WERI-Rb-1 (cell line): Measurements from ENCODE around the gene SIM2.

Experiments
- DNase-seq: peaks from one replicate; pipeline ENCODE4 v3.0.0-alpha.2; 2020
- H3K27ac ChIP-seq: fragments of 250-450 bp; sonication (Bioruptor Pico); 2 replicates; pipeline ENCODE4 v1.5.1; 2020; ENCODE audit warnings: mild to moderate bottlenecking, moderate library complexity
- H3K27me3 ChIP-seq: fragments of 250-450 bp; sonication (Bioruptor Pico); 2 replicates; pipeline ENCODE4 v1.5.1; 2021; ENCODE audit warnings: mild to moderate bottlenecking, low read depth, moderate library complexity; ENCODE audit not compliant: insufficient read depth, severe bottlenecking
- H3K36me3 ChIP-seq: fragments of 250-450 bp; sonication (Bioruptor Pico); 2 replicates; pipeline ENCODE4 v1.5.1; 2020; ENCODE audit warnings: mild to moderate bottlenecking, moderate library complexity
- H3K4me3 ChIP-seq: 2 replicates; pipeline ENCODE4 v1.5.1; 2011; ENCODE audit warnings: low read depth, mild to moderate bottlenecking, control low read depth, low read length
- H3K9me3 ChIP-seq: fragments of 250-450 bp; sonication (Bioruptor Pico); 2 replicates; pipeline ENCODE4 v1.5.1; 2021; ENCODE audit warnings: mild to moderate bottlenecking, moderate library complexity; ENCODE audit not compliant: severe bottlenecking
- TF ChIP-seq, protein P1 (sequence below): IDR thresholded peaks from 2 replicates; pipeline ENCODE4 v1.5.1; 2011; ENCODE audit warnings: low read depth, mild to moderate bottlenecking, control low read depth, inconsistent platforms, low read length

Gene SIM2

DNA sequence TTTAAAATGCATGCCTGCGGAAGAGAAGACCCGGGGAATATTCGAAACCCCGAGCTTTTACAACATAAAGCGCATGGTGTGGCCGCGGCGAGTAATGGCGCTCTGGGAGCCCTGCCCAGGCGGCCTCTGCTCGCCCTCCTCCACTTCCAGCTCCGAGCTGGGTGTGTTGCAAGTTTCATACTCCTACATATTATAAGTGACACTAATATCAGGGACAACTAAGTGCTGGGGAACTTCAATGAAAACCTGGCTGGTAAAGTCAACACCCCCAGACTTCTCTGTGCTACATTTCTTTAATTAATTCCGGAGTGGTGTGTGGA is 11.8 kb downstream of the SIM2 start:
- Histone ChIP-seq H3K36me3 (no peaks in the 10 kb centered on the region), H3K27ac (no peak overlapping the region), H3K4me3 (no peak overlapping the region), H3K27me3 (peaks cover 51% of the 10 kb centered on the region), H3K9me3 (no peaks in the 10 kb centered on the region)
- TF ChIP-seq, protein P1, sequence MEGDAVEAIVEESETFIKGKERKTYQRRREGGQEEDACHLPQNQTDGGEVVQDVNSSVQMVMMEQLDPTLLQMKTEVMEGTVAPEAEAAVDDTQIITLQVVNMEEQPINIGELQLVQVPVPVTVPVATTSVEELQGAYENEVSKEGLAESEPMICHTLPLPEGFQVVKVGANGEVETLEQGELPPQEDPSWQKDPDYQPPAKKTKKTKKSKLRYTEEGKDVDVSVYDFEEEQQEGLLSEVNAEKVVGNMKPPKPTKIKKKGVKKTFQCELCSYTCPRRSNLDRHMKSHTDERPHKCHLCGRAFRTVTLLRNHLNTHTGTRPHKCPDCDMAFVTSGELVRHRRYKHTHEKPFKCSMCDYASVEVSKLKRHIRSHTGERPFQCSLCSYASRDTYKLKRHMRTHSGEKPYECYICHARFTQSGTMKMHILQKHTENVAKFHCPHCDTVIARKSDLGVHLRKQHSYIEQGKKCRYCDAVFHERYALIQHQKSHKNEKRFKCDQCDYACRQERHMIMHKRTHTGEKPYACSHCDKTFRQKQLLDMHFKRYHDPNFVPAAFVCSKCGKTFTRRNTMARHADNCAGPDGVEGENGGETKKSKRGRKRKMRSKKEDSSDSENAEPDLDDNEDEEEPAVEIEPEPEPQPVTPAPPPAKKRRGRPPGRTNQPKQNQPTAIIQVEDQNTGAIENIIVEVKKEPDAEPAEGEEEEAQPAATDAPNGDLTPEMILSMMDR = no peak
- DNase-seq = no peak

DNA sequence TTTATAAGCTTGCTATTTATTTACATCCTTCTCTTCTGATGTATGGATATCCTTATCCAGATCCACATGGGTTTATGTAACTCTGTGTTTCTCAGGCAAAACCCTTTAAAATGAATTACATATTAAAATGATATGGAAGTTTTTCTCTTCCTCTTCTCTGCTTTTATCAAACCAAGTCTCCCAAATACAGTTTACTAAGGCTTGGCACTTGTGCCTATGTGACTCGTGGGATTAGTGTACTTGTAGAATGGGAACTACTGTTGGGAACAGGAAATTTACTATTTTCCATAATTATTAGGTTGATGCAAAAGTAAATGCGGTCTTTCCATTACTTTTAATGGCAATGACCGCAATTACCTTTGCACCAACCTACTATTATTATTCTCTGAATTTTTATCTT is 14.8 kb downstream of the SIM2 start:
- Histone ChIP-seq H3K27me3 (peaks cover 20% of the 10 kb centered on the region), H3K36me3 (no peaks in the 10 kb centered on the region), H3K4me3 (no peak overlapping the region), H3K9me3 (no peaks in the 10 kb centered on the region), H3K27ac (no peak overlapping the region)
- TF ChIP-seq, protein P1 = no peak
- DNase-seq = no peak

DNA sequence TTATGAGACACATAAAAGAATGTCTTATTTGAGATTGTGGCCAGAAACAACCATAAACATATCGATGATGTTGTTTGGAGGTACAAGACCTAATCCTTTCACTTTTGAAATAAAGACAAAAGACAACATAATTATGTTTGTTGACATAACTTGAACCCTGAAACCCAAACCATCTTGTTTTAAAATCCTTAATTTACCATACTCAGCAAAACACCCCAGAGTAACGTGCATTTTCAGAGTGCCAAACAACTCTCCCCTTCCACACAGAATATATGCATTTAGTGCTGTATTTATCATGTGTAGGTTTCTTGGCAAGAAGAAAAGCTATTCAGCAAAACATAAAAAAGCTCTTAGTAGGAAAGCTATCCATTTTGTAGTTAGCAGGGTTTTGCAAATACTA is 17.5 kb downstream of the SIM2 start:
- no peak for DNase-seq
- Histone ChIP-seq H3K4me3 (no peak overlapping the region), H3K27ac (no peak overlapping the region), H3K36me3 (no peaks in the 10 kb centered on the region), H3K9me3 (no peaks in the 10 kb centered on the region), H3K27me3 (no peaks in the 10 kb centered on the region)
- TF ChIP-seq, protein P1 = no peak

DNA sequence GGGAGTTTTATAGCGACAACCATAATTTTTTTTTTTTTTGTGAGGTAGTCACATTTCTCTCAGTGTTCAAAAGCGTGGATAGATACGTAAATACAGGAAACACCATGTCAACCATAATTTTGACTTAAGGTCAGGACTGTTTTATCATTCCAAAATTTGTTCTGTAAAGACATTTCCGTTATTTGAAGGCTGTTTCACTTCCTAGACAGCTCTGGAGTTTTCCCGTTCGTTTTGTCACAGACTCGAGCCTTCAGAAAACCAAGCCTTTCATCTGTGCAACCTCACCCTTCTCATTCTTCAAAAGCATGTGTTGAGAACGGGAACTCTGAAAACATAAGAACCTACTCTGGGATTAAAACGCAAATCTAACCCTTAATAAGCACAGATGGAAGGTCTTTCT is 17.9 kb downstream of the SIM2 start:
- Histone ChIP-seq H3K27ac (no peak overlapping the region), H3K4me3 (no peak overlapping the region), H3K36me3 (no peaks in the 10 kb centered on the region), H3K9me3 (no peaks in the 10 kb centered on the region), H3K27me3 (no peaks in the 10 kb centered on the region)
- no peak for DNase-seq
- TF ChIP-seq, protein P1 = no peak

DNA sequence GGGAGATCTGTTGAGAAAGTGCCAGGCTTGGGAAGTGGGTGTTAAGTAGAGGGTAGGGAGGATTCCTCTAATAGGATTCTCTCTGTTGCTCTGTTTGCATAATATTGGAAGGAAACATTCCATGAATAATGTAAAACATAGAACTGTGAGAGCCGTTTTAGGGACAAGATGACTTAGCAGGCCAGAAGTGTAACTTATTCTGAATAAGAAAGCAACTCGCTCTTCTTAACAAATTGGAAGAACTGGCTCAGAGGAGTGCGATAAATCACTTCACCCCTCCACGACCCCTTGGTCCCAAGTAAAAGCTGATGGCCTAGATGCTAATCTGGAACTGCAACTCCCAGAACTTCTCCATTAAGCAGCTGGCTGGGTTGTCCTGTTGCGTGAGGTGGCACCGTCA is 19.1 kb downstream of the SIM2 start:
- Histone ChIP-seq H3K9me3 (no peaks in the 10 kb centered on the region), H3K4me3 (no peak overlapping the region), H3K27me3 (no peaks in the 10 kb centered on the region), H3K36me3 (no peaks in the 10 kb centered on the region), H3K27ac (no peak overlapping the region)
- TF ChIP-seq, protein P1 = no peak
- no peak for DNase-seq

DNA sequence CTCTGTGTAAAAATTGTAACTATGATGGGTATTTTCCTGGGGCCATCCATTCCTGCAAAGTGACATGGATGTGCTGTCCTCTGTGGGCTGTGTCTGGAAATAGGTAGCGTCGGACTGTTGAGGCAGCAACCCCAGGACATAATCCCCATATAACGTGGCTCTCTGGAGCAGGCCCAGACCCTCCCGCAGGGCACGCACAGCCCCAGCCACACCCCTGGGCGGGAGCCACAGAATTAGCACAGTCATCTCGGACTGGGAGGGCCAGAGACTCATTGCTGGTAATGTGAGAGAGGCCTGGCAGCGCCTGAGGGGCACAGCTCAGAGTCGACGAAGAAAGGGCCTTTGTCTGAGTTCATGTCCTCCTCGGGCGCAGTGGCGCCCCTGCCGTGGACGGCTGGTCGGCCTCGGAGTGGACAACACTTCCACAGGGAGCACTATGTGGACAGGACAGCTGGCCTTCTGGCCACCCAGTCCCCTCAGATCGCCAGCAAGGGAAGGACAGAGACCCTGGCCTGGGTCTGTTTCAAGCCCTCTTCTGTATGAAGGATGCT is 20.1 kb downstream of the SIM2 start:
- no peak for DNase-seq
- no peaks in the 10 kb centered on the region for H3K27me3 ChIP-seq
- TF ChIP-seq, protein P1 = no peak

More for the DNA sequence above, 20.1 kb downstream of the SIM2 start:
- H3K27ac ChIP-seq = no peak overlapping the region
- H3K36me3 ChIP-seq = no peaks in the 10 kb centered on the region
- H3K4me3 ChIP-seq = no peak overlapping the region
- H3K9me3 ChIP-seq = no peaks in the 10 kb centered on the region
